Type B pancreatic cell (in vitro differentiated cells): ENCODE data around the gene SEC14L3. TPM values are rescaled to one million over a fixed set of nuclear protein-coding genes. Genes with fewer than 3 reads are reported as not detected.
"Not testable (repeated sequence)": the region's sequence is repeated elsewhere in the genome, so short reads cannot be mapped to it uniquely, and the experiment has no call there.

Experiments used
- DNase-seq: peaks from one replicate; pipeline ENCODE4 v3.0.0; 2021; ENCODE audit warnings: mixed read lengths; ENCODE audit not compliant: unreplicated experiment; ENCODE audit errors: extremely low spot score
- H3K27ac Mint-ChIP-seq: 2 replicates; pipeline ENCODE4 v1.8.0; 2021; ENCODE audit warnings: mild to moderate bottlenecking, mixed read lengths
- H3K27me3 Mint-ChIP-seq: 2 replicates; pipeline ENCODE4 v1.8.0; 2021; ENCODE audit warnings: mixed read lengths
- H3K36me3 Mint-ChIP-seq: 2 replicates; pipeline ENCODE4 v1.8.0; 2021; ENCODE audit warnings: mixed read lengths
- H3K4me1 Mint-ChIP-seq: one replicate; pipeline ENCODE4 v1.8.0; 2021; ENCODE audit warnings: mixed read lengths; ENCODE audit not compliant: unreplicated experiment
- H3K4me3 Mint-ChIP-seq: 2 replicates; pipeline ENCODE4 v1.8.0; 2021; ENCODE audit warnings: mild to moderate bottlenecking, mixed read lengths
- H3K9me3 Mint-ChIP-seq: 2 replicates; pipeline ENCODE4 v1.8.0; 2021; ENCODE audit warnings: mixed read lengths
- CTCF ChIP-seq: fragments of 200-600 bp; sonication (generic); conservative IDR thresholded peaks from 2 replicates; pipeline ENCODE4 v1.5.0; 2021; ENCODE audit warnings: antibody characterized with exemption, mild to moderate bottlenecking
- total RNA-seq: library from RNA; stranded (reverse); gene quantifications from 2 replicates; pipeline ENCODE4 v1.2.1, GENCODE V29; 2021; ENCODE audit warnings: low replicate concordance

Gene SEC14L3
- total RNA-seq, 1 donor from 2014 or later = not detected

- H3K4me3 Mint-ChIP-seq = no peak overlapping the region
- no peak overlapping the region for H3K27ac Mint-ChIP-seq
- no peaks in the 10 kb centered on the region for H3K36me3 Mint-ChIP-seq
- TF ChIP-seq CTCF = peak; percentile 32
- no peak for DNase-seq
- H3K9me3 Mint-ChIP-seq = no peaks in the 10 kb centered on the region
- peaks cover 5% of the 10 kb centered on the region for H3K27me3 Mint-ChIP-seq
- peaks cover 3% of the 10 kb centered on the region for H3K4me1 Mint-ChIP-seq
Observed at GRCh38 chr22:30453731-30454510, 17.9 kb downstream of the SEC14L3 start.

- no peak for TF ChIP-seq CTCF
- Mint-ChIP-seq H3K9me3 (no peaks in the 10 kb centered on the region), H3K27ac (no peak overlapping the region), H3K4me1 (peaks cover 3% of the 10 kb centered on the region), H3K4me3 (no peak overlapping the region), H3K36me3 (no peaks in the 10 kb centered on the region), H3K27me3 (peaks cover 5% of the 10 kb centered on the region)
- DNase-seq = no peak
Observed at GRCh38 chr22:30452861-30453260, 19.0 kb downstream of the SEC14L3 start.

GRCh38 chr22:30451488-30451887, 20.3 kb downstream of the SEC14L3 start:
- not testable (repeated sequence) for H3K27me3 Mint-ChIP-seq, DNase-seq, H3K4me3 Mint-ChIP-seq, H3K36me3 Mint-ChIP-seq, H3K27ac Mint-ChIP-seq, H3K9me3 Mint-ChIP-seq, H3K4me1 Mint-ChIP-seq

GRCh38 chr22:30447656-30448055, 24.2 kb downstream of the SEC14L3 start:
- Mint-ChIP-seq H3K4me3 (no peak overlapping the region), H3K36me3 (no peaks in the 10 kb centered on the region), H3K27ac (no peak overlapping the region), H3K9me3 (no peaks in the 10 kb centered on the region), H3K4me1 (peaks cover 6% of the 10 kb centered on the region), H3K27me3 (no peaks in the 10 kb centered on the region)
- no peak for DNase-seq
- no peak for TF ChIP-seq CTCF

- H3K36me3 Mint-ChIP-seq = no peaks in the 10 kb centered on the region
- DNase-seq = no peak
- TF ChIP-seq CTCF = peak; percentile 56
- H3K4me1 Mint-ChIP-seq = peaks cover 9% of the 10 kb centered on the region
- no peak overlapping the region for H3K27ac Mint-ChIP-seq
- peaks cover 5% of the 10 kb centered on the region for H3K27me3 Mint-ChIP-seq
- H3K9me3 Mint-ChIP-seq = no peaks in the 10 kb centered on the region
- no peak overlapping the region for H3K4me3 Mint-ChIP-seq
Observed at GRCh38 chr22:30445438-30446145, 26.2 kb downstream of the SEC14L3 start.
